WI38 (cell line): ENCODE data around the gene FBXL15.

Experiments used
- H3K4me3 ChIP-seq: 2 replicates; pipeline ENCODE4 v1.5.1; 2011; ENCODE audit warnings: low read depth, mild to moderate bottlenecking, control low read depth, low read length
- CTCF ChIP-seq: IDR thresholded peaks from 2 replicates; pipeline ENCODE4 v1.5.1; 2012; ENCODE audit warnings: low read depth, mild to moderate bottlenecking, control low read depth, low read length

Gene FBXL15

GRCh38 chr10:102462512-102463054, 41.9 kb downstream of the FBXL15 start:
- H3K4me3 ChIP-seq, result no peak overlapping the region

GRCh38 chr10:102463983-102464382, 43.3 kb downstream of the FBXL15 start:
- no peak overlapping the region for H3K4me3 ChIP-seq

More at GRCh38 chr10:102462512-102463054, 41.9 kb downstream of the FBXL15 start:
- TF ChIP-seq CTCF, result no peak

DNA sequence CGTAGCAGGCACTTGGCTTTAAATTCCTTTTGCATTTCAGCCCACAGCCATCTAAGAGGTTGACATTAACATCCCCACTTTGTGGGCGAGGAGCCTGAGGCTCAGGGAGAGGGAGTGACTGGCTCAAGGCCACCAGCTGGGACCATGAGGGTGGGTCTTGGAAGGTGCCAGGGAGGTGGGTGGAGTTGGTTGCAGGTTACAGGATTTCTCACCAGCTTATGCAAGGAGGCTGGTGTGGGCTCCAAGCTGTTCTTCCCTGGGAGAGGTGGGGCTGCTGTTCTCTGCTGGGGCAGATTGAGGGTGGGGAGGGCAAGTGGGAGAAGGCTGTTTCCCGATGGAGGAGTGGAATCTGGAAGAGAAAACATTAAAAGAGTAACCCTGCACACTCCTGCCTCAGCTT, 44.8 kb downstream of the FBXL15 start:
- TF ChIP-seq CTCF, result no peak
- no peak overlapping the region for H3K4me3 ChIP-seq

More at GRCh38 chr10:102463983-102464382, 43.3 kb downstream of the FBXL15 start:
- no peak for TF ChIP-seq CTCF

GRCh38 chr10:102467318-102467717, 46.7 kb downstream of the FBXL15 start:
- TF ChIP-seq CTCF, result no peak
- no peak overlapping the region for H3K4me3 ChIP-seq

DNA sequence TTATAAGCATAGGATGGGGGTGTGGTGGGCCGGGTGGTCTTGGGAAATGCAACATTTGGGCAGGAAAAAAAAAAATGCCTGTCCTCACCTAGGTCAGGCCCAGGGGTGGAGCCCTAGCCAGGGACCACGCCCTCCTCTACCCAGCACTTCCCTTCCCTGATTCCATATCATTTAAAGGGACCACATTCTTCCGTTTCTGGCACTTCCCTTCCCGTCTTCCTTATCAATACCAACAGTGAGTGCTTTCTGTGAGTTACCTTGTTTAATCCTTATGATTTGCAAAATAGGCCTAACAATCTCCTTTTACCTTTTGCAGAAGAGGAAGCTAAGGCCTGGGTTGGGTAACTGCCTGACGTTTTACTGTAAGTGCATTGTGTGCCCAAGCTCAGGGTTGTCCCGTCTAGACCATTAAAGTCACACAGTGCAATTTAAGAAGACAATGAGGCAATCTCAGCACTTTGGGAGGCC, 47.4 kb downstream of the FBXL15 start:
- TF ChIP-seq CTCF, result no peak
- no peak overlapping the region for H3K4me3 ChIP-seq

DNA sequence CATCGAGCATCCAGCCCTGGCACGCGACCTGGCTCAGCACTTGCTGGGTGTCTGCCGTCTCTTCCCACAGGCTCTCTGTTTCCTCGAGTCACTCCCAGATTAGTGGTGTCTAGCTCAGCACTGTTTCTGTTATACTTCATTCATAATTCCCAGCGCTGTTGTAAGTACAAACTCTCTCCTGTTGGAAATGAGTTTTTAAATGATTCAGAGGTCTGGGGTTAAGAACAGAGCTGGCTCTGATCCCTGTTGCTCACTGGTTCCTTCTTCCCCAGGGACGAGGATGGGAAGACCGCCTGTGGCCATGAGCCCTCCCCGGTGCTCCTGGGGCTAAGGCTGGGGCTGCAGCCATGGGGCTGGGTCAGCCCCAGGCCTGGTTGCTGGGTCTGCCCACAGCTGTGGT, 48.0 kb downstream of the FBXL15 start:
- TF ChIP-seq CTCF, result no peak
- no peak overlapping the region for H3K4me3 ChIP-seq

GRCh38 chr10:102470579-102471546, 50.2 kb downstream of the FBXL15 start:
- no peak for TF ChIP-seq CTCF
- no peak overlapping the region for H3K4me3 ChIP-seq
